ENCODE results near the gene KDM4B. TPM values are rescaled to one million over a fixed set of nuclear protein-coding genes. Genes with fewer than 3 reads are reported as not detected.

KDM4B gene
- polyA plus RNA-seq, 3 donors: 6.4 to 22.7 (median 12.7) TPM

DNA sequence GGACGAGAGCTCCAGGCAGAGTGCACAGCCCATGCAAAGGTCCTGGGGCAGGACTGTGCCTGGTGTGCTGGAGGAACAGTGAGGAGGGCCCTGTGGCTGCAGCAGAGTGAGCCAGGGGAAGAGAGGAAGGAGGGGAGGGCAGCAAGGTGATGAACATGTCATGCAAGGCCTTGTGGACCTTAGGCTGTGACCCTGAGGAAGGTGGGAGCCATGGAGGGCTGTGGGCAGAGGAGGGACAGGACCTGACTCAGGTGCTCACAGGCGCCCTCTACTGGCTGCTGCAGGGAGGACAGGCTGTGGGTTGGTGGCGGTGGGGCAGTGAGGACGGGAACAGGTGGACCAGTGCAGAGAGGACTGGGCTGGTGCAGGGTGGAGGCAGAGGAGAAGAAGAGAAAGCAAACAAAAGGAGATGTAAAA lies 201.4 kb downstream of the KDM4B start:
- no peak overlapping the region for H3K27ac Mint-ChIP-seq
- intact Hi-C loops (cut with micrococcal nuclease): no loop called here

DNA sequence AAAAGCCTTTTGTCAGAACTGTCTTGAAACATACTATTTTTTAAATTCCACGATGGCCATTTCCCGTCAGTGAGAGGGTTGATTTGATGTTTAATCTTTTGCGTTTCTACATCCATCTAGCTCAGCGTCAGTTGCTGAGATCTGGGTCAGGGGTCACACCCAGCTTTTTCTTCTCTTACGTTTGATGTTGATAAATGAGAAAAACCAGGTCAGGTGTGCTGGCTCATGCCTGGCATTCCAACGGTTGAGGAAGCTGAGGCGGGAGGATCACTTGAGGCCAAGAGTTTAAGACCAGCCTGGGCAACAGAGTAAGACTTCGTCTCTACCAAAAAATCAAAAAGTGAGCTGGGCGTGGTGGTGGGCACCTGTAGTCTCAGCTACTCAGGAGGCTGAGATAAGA lies 202.8 kb downstream of the KDM4B start:
- Mint-ChIP-seq H3K9me3 (peaks cover 0 to 12% (median 3%) of the 10 kb centered on the region in 7 donors), H3K36me3 (no peaks in the 10 kb centered on the region), H3K27me3 (ENCODE audit: low read depth in 3 of 3) (peaks cover 5 to 15% (median 6%) of the 10 kb centered on the region in 3 donors), H3K4me1 (peaks cover 12% of the 10 kb centered on the region), H3K4me3 (no peak overlapping the region), H3K27ac (no peak overlapping the region)
- intact Hi-C loops (cut with micrococcal nuclease): no loop called here
- peaks cover 4 to 7% of the 10 kb centered on the region in 2 donors for H3K4me1 ChIP-seq (ENCODE audit: control insufficient read depth in 1 of 2, insufficient read depth in 2 of 2, low read length in 2 of 2)
- H4K20me1 ChIP-seq (ENCODE audit: insufficient read depth, low read length): no peaks in the 10 kb centered on the region
- no peaks in the 10 kb centered on the region for H3K79me2 ChIP-seq (ENCODE audit: insufficient read depth, low read length)
- no peaks in the 10 kb centered on the region for H3K9me3 ChIP-seq (replicated peaks in 1 of 2; ENCODE audit: control insufficient read depth in 1 of 2, insufficient read depth in 1 of 2, low read length in 2 of 2)
- no peak overlapping the region for H2AFZ ChIP-seq (ENCODE audit: insufficient read depth, low read depth, low read length, poor library complexity, severe bottlenecking)
- no peak overlapping the region for H3K9ac ChIP-seq (ENCODE audit: insufficient read depth, low read length, poor library complexity, severe bottlenecking)
- 79% methylated on average over 3 of the region's 9 CpGs for WGBS (ENCODE audit: insufficient coverage)
- no peak overlapping the region for H3K4me3 ChIP-seq (replicated peaks in 1 of 3; ENCODE audit: low read depth in 2 of 3, low read length in 3 of 3)
- no peaks in the 10 kb centered on the region for H3K27me3 ChIP-seq (ENCODE audit: control insufficient read depth in 2 of 2, insufficient read depth in 2 of 2, low read length in 2 of 2)
- no peak overlapping the region for H3K4me2 ChIP-seq (replicated peaks; ENCODE audit: extremely low read depth, low read length, poor library complexity, severe bottlenecking)
- H3K27ac ChIP-seq (ENCODE audit: low read depth in 1 of 2, low read length in 2 of 2): no peak overlapping the region
- TF ChIP-seq, protein P1, sequence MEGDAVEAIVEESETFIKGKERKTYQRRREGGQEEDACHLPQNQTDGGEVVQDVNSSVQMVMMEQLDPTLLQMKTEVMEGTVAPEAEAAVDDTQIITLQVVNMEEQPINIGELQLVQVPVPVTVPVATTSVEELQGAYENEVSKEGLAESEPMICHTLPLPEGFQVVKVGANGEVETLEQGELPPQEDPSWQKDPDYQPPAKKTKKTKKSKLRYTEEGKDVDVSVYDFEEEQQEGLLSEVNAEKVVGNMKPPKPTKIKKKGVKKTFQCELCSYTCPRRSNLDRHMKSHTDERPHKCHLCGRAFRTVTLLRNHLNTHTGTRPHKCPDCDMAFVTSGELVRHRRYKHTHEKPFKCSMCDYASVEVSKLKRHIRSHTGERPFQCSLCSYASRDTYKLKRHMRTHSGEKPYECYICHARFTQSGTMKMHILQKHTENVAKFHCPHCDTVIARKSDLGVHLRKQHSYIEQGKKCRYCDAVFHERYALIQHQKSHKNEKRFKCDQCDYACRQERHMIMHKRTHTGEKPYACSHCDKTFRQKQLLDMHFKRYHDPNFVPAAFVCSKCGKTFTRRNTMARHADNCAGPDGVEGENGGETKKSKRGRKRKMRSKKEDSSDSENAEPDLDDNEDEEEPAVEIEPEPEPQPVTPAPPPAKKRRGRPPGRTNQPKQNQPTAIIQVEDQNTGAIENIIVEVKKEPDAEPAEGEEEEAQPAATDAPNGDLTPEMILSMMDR (IDR thresholded peaks at IDR 0.05): no peak
- no peaks in the 10 kb centered on the region for H3K36me3 ChIP-seq (replicated peaks in 1 of 2; ENCODE audit: control insufficient read depth in 1 of 2, insufficient read depth in 2 of 2, low read length in 2 of 2)
- no peak for DNase-seq

More for the DNA sequence above, 201.4 kb downstream of the KDM4B start:
- Mint-ChIP-seq H3K4me3 (no peak overlapping the region), H3K36me3 (no peaks in the 10 kb centered on the region), H3K4me1 (peaks cover 6% of the 10 kb centered on the region), H3K9me3 (peaks cover 0 to 7% (median 3%) of the 10 kb centered on the region in 7 donors), H3K27me3 (ENCODE audit: low read depth in 3 of 3) (peaks cover 5 to 16% (median 8%) of the 10 kb centered on the region in 3 donors)
- no peaks in the 10 kb centered on the region for H3K79me2 ChIP-seq (ENCODE audit: insufficient read depth, low read length)
- no peaks in the 10 kb centered on the region for H3K27me3 ChIP-seq (ENCODE audit: control insufficient read depth in 2 of 2, insufficient read depth in 2 of 2, low read length in 2 of 2)
- WGBS (ENCODE audit: insufficient coverage): 68% methylated on average over 4 of the region's 4 CpGs
- H3K4me1 ChIP-seq (ENCODE audit: control insufficient read depth in 1 of 2, insufficient read depth in 2 of 2, low read length in 2 of 2): peaks cover 4 to 7% of the 10 kb centered on the region in 2 donors
- H2AFZ ChIP-seq (ENCODE audit: insufficient read depth, low read depth, low read length, poor library complexity, severe bottlenecking): no peak overlapping the region
- TF ChIP-seq, protein P1 (IDR thresholded peaks at IDR 0.05): peak; percentile 66
- H3K4me3 ChIP-seq (replicated peaks in 1 of 3; ENCODE audit: low read depth in 2 of 3, low read length in 3 of 3): no peak overlapping the region
- no peaks in the 10 kb centered on the region for H3K36me3 ChIP-seq (replicated peaks in 1 of 2; ENCODE audit: control insufficient read depth in 1 of 2, insufficient read depth in 2 of 2, low read length in 2 of 2)
- H3K27ac ChIP-seq (ENCODE audit: low read depth in 1 of 2, low read length in 2 of 2): no peak overlapping the region
- no peak overlapping the region for H3K4me2 ChIP-seq (replicated peaks; ENCODE audit: extremely low read depth, low read length, poor library complexity, severe bottlenecking)
- DNase-seq: peak in 2 of 3 donors; percentile 10 to 42
- no peaks in the 10 kb centered on the region for H4K20me1 ChIP-seq (ENCODE audit: insufficient read depth, low read length)
- no peaks in the 10 kb centered on the region for H3K9me3 ChIP-seq (replicated peaks in 1 of 2; ENCODE audit: control insufficient read depth in 1 of 2, insufficient read depth in 1 of 2, low read length in 2 of 2)
- H3K9ac ChIP-seq (ENCODE audit: insufficient read depth, low read length, poor library complexity, severe bottlenecking): no peak overlapping the region

Measured in CD14-positive monocyte (primary cell).